ENCODE data around the gene KLHL13.
"Not testable (repeated sequence)": the region's sequence is repeated elsewhere in the genome, so short reads cannot be mapped to it uniquely, and the experiment has no call there.

The KLHL13 gene

GRCh38 chrX:118022753-118023152 is 93.9 kb downstream of the KLHL13 start:
- DNase-seq (ENCODE audit: low read depth) = no peak
- H3K4me3 ChIP-seq (ENCODE audit: low read length) = no peak overlapping the region
- TF ChIP-seq CTCF (conservative IDR thresholded peaks at IDR 0.05; ENCODE audit: low read length) = no peak

GRCh38 chrX:118016422-118016821 is 100.2 kb downstream of the KLHL13 start:
- no peak for DNase-seq (ENCODE audit: low read depth)
- no peak for TF ChIP-seq CTCF (conservative IDR thresholded peaks at IDR 0.05; ENCODE audit: low read length)
- no peak overlapping the region for H3K4me3 ChIP-seq (ENCODE audit: low read length)

GRCh38 chrX:118002417-118002816 is 114.2 kb downstream of the KLHL13 start:
- not testable (repeated sequence) for H3K4me3 ChIP-seq (ENCODE audit: low read length); DNase-seq (ENCODE audit: low read depth)

- no peak for DNase-seq (ENCODE audit: low read depth)
- no peak overlapping the region for H3K4me3 ChIP-seq (ENCODE audit: low read length)
- TF ChIP-seq CTCF (conservative IDR thresholded peaks at IDR 0.05; ENCODE audit: low read length) = no peak
Observed at GRCh38 chrX:118000518-118000917, 116.1 kb downstream of the KLHL13 start.

- H3K4me3 ChIP-seq (ENCODE audit: low read length) = no peak overlapping the region
- no peak for DNase-seq (ENCODE audit: low read depth)
- no peak for TF ChIP-seq CTCF (conservative IDR thresholded peaks at IDR 0.05; ENCODE audit: low read length)
Observed at GRCh38 chrX:117998171-117998570, 118.4 kb downstream of the KLHL13 start.

GRCh38 chrX:117996918-117997480 is 119.6 kb downstream of the KLHL13 start:
- no peak overlapping the region for H3K4me3 ChIP-seq (ENCODE audit: low read length)
- no peak for DNase-seq (ENCODE audit: low read depth)
- no peak for TF ChIP-seq CTCF (conservative IDR thresholded peaks at IDR 0.05; ENCODE audit: low read length)

GRCh38 chrX:117996408-117996807 is 120.2 kb downstream of the KLHL13 start:
- H3K4me3 ChIP-seq (ENCODE audit: low read length) = no peak overlapping the region
- TF ChIP-seq CTCF (conservative IDR thresholded peaks at IDR 0.05; ENCODE audit: low read length) = no peak
- no peak for DNase-seq (ENCODE audit: low read depth)

GRCh38 chrX:117995378-117995777 is 121.2 kb downstream of the KLHL13 start:
- TF ChIP-seq CTCF (conservative IDR thresholded peaks at IDR 0.05; ENCODE audit: low read length) = no peak
- H3K4me3 ChIP-seq (ENCODE audit: low read length) = no peak overlapping the region
- DNase-seq (ENCODE audit: low read depth) = no peak

Measured in AG10803 (cell line).